OCI-LY3 (cell line): ENCODE results near the gene PIEZO1.

Experiments used
- H2AFZ ChIP-seq: fragments of 200-600, 300-600 bp; shearing (Covaris generic); 2 replicates; pipeline ENCODE4 v1.6.0; 2014; ENCODE audit warnings: antibody characterized with exemption, low read depth, low read length
- H3K27ac ChIP-seq: fragments of 200-600, 300-600 bp; sonication (generic); 2 replicates; pipeline ENCODE4 v1.5.1; 2014; ENCODE audit warnings: mild to moderate bottlenecking, low read length, moderate library complexity, mixed read lengths
- H3K27me3 ChIP-seq: fragments of 200-600, 300-600 bp; sonication (generic); 2 replicates; pipeline ENCODE4 v1.6.1; 2014; ENCODE audit warnings: low read depth, low read length, mixed read lengths
- H3K36me3 ChIP-seq: fragments of 200-600, 300-600 bp; sonication (generic); replicated peaks from 2 replicates; pipeline ENCODE3; 2014; ENCODE audit warnings: low read depth, low read length, mixed read lengths
- H3K4me1 ChIP-seq: fragments of 300-600, 200-600 bp; sonication (generic); 2 replicates; pipeline ENCODE4 v1.6.1; 2014; ENCODE audit warnings: low read length, mixed read lengths
- H3K4me2 ChIP-seq: fragments of 200-600, 300-600 bp; sonication (generic); 2 replicates; pipeline ENCODE4 v1.6.1; 2014; ENCODE audit warnings: low read length, mixed read lengths
- H3K4me3 ChIP-seq: fragments of 300-600, 200-600 bp; sonication (generic); 2 replicates; pipeline ENCODE4 v1.5.1; 2014; ENCODE audit warnings: antibody characterized with exemption, mild to moderate bottlenecking, low read length, moderate library complexity
- H3K79me2 ChIP-seq: fragments of 300-600, 200-600 bp; shearing (Covaris generic); 2 replicates; pipeline ENCODE4 v1.6.1; 2014; ENCODE audit warnings: mild to moderate bottlenecking, low read length, mixed read lengths
- H3K9ac ChIP-seq: fragments of 300-600, 200-600 bp; shearing (Covaris generic); 2 replicates; pipeline ENCODE4 v1.6.0; 2014; ENCODE audit warnings: mild to moderate bottlenecking, low read length, moderate library complexity
- H3K9me3 ChIP-seq: fragments of 200-600, 300-600 bp; shearing (Covaris generic); 2 replicates; pipeline ENCODE4 v1.6.1; 2014; ENCODE audit warnings: low read length, mixed read lengths; ENCODE audit not compliant: insufficient read depth
- H4K20me1 ChIP-seq: fragments of 200-600, 300-600 bp; sonication (generic); 2 replicates; pipeline ENCODE4 v1.6.1; 2016; ENCODE audit warnings: low read length, mixed read lengths; ENCODE audit not compliant: insufficient read depth
- EZH2phosphoT487 ChIP-seq: fragments of 200-600 bp; shearing (Covaris generic); IDR thresholded peaks from 2 replicates; pipeline ENCODE4 v1.6.1; 2018; ENCODE audit warnings: antibody characterized with exemption, mixed run types, low read depth
- TF ChIP-seq, protein P1 (sequence below): fragments of 200-600, 300-600 bp; sonication (generic); IDR thresholded peaks from 2 replicates; pipeline ENCODE4 v1.5.1; 2014; ENCODE audit warnings: antibody characterized with exemption, low read length, low read depth

PIEZO1 gene

DNA sequence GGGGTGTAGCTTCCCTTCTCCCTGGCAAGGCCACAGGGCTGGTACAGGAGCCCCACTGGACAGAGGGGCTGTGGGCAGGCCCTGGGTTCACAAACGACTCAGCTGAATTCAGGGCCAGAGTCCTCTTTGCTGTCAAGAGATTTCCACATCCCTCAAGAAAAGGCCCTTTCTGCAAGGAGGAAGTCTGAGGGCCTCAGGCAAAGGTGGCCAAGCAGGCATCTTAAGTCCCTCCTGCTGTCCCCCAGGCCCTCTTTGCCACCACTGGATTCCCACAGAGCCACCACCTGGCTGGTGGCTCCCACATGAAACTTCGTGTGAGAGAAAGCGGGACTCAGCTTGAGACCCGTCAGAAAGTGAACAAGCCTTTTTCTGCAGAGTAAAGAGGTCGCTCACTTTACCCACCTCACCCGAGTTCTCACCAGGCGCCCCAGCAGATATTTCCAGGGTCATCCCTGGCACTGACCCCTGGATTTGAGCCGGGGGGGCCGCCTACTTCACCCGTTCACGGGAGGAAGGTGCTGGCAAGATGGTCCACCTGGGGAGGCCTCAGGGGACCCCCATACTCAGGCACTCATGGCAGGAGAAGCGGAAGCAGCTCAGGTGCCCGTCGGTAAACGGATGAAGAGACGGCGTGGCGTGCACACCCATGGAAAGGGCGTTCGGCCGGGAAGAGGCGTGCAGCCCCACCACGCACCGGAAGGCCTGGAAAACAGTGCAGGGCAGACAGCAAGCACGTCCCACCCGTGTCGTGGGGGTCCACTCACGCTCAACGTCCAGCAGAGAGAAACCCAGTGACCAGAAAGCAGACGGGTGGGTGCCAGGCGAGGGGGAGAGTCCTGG lies 82.4 kb downstream of the PIEZO1 start:
- H3K9ac ChIP-seq = no peak overlapping the region
- no peak overlapping the region for H3K4me3 ChIP-seq
- H3K4me2 ChIP-seq = 0 out of 2 replicates have a peak overlapping the region, but pooled peaks have one; percentile 88
- H3K4me1 ChIP-seq = peaks cover 29% of the 10 kb centered on the region
- no peaks in the 10 kb centered on the region for H3K9me3 ChIP-seq
- peaks cover 49% of the 10 kb centered on the region for H3K79me2 ChIP-seq
- no peak overlapping the region for H2AFZ ChIP-seq
- TF ChIP-seq, protein P1, sequence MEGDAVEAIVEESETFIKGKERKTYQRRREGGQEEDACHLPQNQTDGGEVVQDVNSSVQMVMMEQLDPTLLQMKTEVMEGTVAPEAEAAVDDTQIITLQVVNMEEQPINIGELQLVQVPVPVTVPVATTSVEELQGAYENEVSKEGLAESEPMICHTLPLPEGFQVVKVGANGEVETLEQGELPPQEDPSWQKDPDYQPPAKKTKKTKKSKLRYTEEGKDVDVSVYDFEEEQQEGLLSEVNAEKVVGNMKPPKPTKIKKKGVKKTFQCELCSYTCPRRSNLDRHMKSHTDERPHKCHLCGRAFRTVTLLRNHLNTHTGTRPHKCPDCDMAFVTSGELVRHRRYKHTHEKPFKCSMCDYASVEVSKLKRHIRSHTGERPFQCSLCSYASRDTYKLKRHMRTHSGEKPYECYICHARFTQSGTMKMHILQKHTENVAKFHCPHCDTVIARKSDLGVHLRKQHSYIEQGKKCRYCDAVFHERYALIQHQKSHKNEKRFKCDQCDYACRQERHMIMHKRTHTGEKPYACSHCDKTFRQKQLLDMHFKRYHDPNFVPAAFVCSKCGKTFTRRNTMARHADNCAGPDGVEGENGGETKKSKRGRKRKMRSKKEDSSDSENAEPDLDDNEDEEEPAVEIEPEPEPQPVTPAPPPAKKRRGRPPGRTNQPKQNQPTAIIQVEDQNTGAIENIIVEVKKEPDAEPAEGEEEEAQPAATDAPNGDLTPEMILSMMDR = no peak
- TF ChIP-seq EZH2phosphoT487 = no peak
- no peaks in the 10 kb centered on the region for H3K27me3 ChIP-seq
- H3K27ac ChIP-seq = no peak overlapping the region
- peaks cover 12% of the 10 kb centered on the region for H3K36me3 ChIP-seq
- no peaks in the 10 kb centered on the region for H4K20me1 ChIP-seq

DNA sequence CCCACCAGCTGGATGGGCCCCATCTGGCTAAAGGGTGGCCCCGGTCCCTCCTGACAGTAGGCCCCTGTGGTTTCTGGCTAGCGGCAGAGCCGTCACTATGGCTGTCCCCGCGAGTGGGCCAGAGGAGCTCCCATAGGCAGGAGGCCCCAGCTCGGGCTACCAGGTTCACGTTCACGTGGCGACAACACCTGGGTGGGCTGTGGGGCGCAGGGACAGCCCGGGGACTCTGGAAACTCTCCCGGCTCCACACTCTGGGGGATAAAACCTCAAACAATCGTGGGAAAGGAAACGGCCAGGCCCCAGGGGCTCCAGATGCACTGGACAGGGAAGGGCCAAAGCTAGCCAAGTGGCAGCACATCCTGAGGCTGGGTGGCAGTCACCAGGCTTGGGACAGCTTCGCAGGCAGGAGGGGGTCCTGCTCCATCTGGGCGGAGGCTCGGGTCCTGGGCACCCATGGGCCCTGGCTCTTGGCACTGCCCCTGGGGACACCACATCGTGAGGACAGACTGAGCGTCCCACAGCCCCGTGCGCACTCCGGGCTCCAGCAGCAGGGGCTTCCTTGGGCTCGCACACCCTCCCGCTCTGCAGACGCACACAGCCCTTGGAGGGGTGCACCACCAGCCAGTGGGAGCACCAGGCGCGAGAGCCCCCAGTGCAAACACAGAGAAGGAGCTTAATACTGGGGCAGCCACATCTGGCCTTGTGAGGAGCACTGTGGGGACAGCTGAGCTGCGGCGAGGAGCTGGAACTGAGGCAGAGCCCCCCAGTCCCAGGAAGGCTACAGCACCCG lies 83.2 kb downstream of the PIEZO1 start:
- peak overlapping the region; percentile 88 for H3K4me2 ChIP-seq
- H3K4me3 ChIP-seq = peak overlapping the region; percentile 76
- no peaks in the 10 kb centered on the region for H3K9me3 ChIP-seq
- H4K20me1 ChIP-seq = no peaks in the 10 kb centered on the region
- peaks cover 12% of the 10 kb centered on the region for H3K36me3 ChIP-seq
- H3K27me3 ChIP-seq = no peaks in the 10 kb centered on the region
- peaks cover 24% of the 10 kb centered on the region for H3K4me1 ChIP-seq
- H2AFZ ChIP-seq = no peak overlapping the region
- H3K79me2 ChIP-seq = peaks cover 41% of the 10 kb centered on the region
- H3K9ac ChIP-seq = peak overlapping the region; percentile 76
- TF ChIP-seq, protein P1 = no peak
- TF ChIP-seq EZH2phosphoT487 = no peak
- peak overlapping the region; percentile 41; the same call in 1 of the 2 replicates for H3K27ac ChIP-seq

DNA sequence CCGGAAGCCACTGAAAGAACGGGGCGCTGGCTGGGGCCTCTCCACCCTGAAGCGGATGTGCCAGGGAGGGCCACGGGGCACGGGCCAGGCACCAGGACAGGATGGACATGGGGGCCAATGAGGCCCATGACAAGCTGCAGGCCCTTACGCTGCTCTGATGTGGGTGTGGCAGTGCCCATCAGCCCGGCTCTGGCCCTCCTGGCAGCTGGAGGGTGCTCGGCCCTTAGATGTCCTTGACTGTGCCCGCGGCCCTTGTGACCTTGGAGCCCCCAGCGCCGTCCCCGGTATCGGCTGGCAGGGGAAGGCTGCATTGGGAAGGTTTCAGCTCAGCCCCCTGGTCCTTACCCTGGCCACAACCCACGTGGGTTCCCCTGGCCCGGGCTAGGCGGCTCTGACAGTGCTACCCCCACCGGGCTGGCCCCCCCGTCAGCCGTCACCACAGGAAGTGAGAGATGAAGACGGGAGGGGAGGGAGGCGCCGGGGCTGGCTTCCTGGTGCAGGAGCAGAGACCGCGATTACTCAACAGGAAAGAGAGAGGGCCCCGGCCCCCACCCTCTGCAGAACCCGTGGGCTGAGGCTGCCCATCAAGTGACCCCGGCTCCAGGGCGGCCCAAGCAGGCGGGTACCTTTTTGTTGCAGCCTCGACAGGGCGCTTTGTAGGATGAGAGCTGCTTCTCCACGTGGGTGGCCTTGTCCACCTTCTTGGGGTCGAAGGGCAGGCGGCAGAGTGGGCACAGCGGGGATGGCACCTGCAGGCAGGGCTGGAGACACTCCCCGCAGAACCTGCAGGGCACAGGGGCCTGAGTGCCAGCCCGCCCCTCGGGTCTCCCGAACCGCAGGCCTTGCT lies 84.2 kb downstream of the PIEZO1 start:
- Histone ChIP-seq H2AFZ (no peak overlapping the region), H3K9ac (peak overlapping the region; percentile 76), H3K79me2 (peaks cover 36% of the 10 kb centered on the region), H3K27me3 (no peaks in the 10 kb centered on the region), H3K27ac (peak overlapping the region; percentile 41), H4K20me1 (no peaks in the 10 kb centered on the region), H3K4me3 (peak overlapping the region; percentile 76), H3K36me3 (peaks cover 13% of the 10 kb centered on the region), H3K4me1 (peaks cover 24% of the 10 kb centered on the region), H3K4me2 (peak overlapping the region; percentile 88), H3K9me3 (no peaks in the 10 kb centered on the region)
- TF ChIP-seq, protein P1 = no peak
- TF ChIP-seq EZH2phosphoT487 = no peak

DNA sequence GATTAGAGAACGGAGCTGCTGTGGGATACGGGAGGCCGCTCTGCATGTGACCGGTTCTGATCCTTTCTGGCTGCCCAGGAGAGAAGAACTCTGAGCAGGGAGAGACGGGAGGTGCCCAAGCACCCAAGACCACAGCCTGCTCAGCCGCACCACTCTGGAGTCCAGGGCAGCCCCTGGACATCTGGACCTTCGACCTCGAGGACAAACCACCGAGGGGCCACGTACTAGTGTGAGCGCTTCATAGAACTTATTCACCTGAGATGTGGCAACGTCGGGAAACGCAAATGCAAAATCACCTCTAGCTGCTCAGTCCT lies 84.7 kb downstream of the PIEZO1 start:
- H2AFZ ChIP-seq = no peak overlapping the region
- peak overlapping the region; percentile 76 for H3K4me3 ChIP-seq
- H3K79me2 ChIP-seq = peaks cover 30% of the 10 kb centered on the region
- peak overlapping the region; percentile 76; the same call in 1 of the 2 replicates for H3K9ac ChIP-seq
- H3K27me3 ChIP-seq = no peaks in the 10 kb centered on the region
- H4K20me1 ChIP-seq = no peaks in the 10 kb centered on the region
- peak overlapping the region; percentile 88 for H3K4me2 ChIP-seq
- H3K4me1 ChIP-seq = peaks cover 23% of the 10 kb centered on the region
- no peak for TF ChIP-seq EZH2phosphoT487
- TF ChIP-seq, protein P1 = no peak
- no peak overlapping the region for H3K27ac ChIP-seq
- H3K9me3 ChIP-seq = no peaks in the 10 kb centered on the region
- H3K36me3 ChIP-seq = peaks cover 14% of the 10 kb centered on the region
